HG02884 (cell line): ENCODE measurements around the gene MGMT.

Source experiments
- ATAC-seq: cut with Tn5 transposase; IDR thresholded peaks from one replicate; pipeline ENCODE4 v1.9.1; 2021; ENCODE audit warnings: mild to moderate bottlenecking, moderate library complexity; ENCODE audit not compliant: unreplicated experiment

The MGMT gene

GRCh38 chr10:129784291-129784690, 317.2 kb downstream of the MGMT start:
- ATAC-seq = no peak

- no peak for ATAC-seq
Observed at GRCh38 chr10:129784891-129785290, 317.9 kb downstream of the MGMT start.

DNA sequence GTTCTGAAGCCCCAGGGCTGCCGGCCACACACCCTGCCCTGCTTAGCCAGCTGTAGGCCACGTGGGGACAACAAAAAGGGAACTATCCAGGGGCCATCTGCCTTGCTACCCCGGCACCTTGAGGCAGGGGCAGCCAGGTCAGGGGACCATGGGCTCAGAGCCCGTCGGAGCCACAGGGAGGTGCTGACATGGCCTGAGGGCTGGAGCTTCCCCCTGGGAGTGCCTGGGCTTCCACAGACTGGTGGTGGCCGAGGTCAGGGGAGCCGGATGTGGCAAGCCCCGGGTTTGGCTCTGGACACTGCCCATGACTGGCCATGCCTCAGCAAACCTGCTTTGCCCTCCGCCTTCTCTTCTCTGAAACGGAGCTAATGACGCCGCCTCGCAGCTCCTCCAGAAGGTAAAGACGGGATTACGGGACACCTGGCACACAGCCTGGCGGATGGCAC, 318.5 kb downstream of the MGMT start:
- ATAC-seq = no peak

GRCh38 chr10:129786216-129786615, 319.2 kb downstream of the MGMT start:
- ATAC-seq = no peak

- ATAC-seq = no peak
Observed at GRCh38 chr10:129787557-129787956, 320.5 kb downstream of the MGMT start.

GRCh38 chr10:129788215-129788614, 321.2 kb downstream of the MGMT start:
- no peak for ATAC-seq

DNA sequence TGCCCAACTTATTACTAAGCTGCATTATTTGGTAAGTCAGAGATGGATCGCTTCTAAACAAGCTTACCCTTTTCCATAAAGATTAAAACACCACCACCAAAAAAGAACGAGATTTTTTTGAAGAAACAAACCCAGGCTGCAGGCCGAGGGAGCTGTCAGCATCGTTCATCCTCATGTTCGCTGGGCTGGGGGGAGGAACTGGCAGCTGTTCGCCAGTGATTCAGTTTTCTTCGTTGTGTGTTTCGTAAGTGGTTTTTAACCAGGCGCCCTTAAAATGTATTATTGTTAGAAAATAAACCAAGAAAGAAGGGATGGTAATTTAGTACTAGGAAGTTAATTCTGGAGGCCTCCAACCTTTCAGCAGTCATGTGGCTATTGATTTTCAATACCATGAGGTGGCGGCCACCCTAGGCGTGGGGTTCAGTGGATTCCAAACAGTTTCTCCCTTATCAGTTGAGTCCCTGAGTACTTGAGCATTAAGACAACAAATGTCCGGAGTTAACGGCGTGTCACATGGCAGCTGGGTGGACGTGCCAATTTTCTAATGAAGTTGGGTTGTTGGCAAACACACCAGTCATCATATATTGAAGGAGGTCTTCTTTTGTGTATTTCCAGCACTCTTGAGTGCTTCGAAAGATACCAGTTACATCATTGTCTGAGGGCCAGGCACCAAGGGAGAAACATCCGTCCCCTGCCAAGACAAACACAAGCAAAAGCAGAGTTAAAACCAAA, 323.8 kb downstream of the MGMT start:
- no peak for ATAC-seq

DNA sequence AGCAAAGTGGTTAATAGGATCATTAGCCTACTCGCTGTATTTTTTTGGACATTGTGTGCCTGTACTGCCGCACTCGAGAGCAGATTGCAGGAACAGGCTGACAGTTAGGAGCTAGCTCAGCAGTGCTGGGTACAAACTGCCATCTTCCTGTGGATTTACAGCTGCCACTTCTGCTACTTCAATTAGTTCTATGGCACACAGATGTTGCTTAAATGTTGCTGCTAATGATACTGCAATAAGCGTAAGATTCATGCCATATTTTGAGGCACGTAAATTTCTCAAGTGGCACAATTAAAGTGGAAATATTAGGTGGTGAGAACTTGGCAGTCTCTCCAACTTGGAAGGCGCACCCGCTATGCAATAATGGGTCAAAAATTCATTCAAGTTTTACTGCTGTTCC, 325.1 kb downstream of the MGMT start:
- ATAC-seq = no peak

- no peak for ATAC-seq
Observed at GRCh38 chr10:129792864-129793263, 325.8 kb downstream of the MGMT start.

- ATAC-seq = no peak
Observed at GRCh38 chr10:129793479-129793878, 326.4 kb downstream of the MGMT start.

DNA sequence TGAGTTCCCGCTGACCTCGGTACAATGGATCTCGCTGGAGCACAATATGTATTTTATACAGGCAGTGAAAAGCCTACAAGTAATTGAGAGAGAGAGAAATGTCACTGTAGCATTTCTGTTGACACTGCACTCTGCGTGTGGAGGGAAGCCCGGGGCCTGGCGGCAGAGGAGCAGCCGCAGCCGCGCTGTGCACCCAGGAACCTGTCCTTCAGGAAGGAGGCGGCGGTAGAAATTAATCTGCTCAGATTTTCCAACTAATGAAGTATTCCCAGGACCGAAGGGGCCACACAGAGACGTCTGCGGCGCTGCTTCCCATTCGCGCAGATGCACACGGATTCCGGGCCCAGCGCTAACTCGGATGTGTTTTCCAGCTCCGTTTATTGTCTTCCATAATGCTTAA, 327.0 kb downstream of the MGMT start:
- no peak for ATAC-seq

DNA sequence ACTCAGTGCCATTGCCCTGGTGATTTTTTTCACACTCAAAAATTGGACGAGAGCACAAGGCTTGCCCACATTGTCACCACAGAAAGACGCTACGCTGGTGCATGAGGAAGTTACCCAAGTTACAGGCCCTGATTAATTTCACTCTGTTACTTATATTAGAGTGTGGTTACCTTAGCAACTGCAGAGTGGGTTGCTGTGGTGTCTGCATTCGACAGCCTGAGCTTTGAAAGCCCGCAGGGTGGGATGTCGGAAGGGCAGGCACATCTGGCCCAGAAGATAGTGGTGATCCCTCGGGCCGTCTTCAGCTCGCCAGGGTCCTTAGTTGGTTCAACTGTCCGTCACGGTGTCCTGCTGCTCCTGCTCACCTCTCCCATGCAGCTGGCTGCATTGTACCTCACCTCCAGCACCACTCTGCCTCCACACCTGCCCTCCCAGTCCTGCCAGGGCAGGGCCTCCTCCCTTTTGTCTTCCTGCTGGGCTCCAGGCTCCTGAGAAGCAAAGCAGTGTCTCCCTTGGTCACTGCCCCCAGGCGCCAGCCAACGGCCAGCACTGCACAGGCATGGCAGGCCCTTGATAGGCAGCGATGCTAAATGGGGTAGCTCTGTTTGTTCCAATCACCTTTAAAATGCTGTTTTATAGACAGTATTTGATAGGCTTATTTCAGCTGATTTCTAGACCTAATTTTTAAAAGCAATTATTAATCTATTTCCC, 329.8 kb downstream of the MGMT start:
- ATAC-seq = no peak

GRCh38 chr10:129799942-129800341, 332.9 kb downstream of the MGMT start:
- no peak for ATAC-seq

DNA sequence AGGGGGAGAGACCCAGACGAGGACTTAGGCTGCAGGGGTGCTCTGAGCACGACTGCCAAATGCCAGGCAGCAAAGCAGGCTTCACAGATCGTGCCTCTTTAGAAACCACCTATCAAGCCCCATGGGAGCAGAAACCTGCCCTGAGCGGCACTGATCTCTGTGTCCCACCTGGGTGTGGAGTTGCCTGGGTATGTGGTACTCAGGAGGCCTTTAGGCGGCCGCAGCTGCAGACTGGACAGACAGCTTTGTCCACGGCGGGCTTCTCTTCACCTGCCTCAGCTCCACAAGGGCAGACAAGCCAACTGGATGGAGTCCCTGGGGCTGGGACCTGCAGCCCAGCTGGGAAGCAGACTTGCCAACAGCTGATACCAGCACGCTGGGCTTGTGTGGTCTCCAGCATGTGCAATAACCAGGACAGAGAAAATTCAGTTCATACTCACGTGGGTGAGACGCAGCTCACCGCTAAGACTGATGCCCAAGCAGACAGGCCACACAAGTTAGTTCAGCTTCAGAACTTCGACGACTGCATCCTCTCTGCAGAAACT, 333.8 kb downstream of the MGMT start:
- ATAC-seq = no peak

GRCh38 chr10:129807211-129807610, 340.2 kb downstream of the MGMT start:
- ATAC-seq = no peak

DNA sequence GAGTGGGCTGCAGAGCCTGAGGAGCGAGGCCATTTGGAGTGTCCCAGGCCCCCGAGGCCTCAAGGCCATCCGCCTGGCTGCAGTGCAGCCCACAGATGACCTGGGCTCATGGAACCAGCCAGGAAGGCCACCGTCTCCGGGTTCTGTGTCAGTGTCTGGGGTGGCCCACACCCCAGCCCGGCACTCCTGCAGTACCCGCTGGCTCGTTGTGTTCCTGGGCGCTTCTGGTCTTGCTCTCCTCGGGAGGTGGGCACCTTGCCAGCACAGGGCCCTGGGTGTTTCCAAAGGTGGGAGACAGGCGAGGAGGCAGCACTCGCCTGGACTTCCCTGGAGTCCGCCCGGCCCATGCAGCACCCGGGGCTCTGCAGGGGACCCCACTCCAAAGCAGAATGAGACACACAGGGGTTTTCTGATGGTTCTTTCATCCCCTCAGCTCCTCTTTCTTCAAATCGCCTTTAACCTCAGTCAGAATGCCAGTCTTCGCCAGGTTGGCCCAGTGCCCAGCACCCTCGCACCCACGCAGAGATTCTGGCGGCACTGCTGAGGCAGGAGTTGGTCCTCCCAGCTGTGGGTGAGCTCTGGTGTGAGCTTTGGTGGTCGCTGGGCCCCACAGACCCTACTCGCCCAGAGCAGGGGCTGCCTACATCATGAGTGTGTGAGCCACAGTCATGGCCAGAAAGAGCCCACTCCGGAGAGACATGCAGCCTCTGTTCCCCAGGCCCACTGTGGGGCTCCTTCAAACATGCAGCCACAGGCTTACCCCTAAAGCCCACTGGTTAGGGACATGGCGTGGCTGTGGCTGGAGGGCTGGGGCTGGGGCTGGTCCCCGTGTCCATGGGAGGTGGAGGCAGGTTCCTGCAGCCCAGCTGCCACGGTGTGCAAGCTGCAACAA, 341.3 kb downstream of the MGMT start:
- no peak for ATAC-seq

GRCh38 chr10:129809431-129809830, 342.4 kb downstream of the MGMT start:
- ATAC-seq = no peak

- ATAC-seq = no peak
Observed at GRCh38 chr10:129809841-129810240, 342.8 kb downstream of the MGMT start.

DNA sequence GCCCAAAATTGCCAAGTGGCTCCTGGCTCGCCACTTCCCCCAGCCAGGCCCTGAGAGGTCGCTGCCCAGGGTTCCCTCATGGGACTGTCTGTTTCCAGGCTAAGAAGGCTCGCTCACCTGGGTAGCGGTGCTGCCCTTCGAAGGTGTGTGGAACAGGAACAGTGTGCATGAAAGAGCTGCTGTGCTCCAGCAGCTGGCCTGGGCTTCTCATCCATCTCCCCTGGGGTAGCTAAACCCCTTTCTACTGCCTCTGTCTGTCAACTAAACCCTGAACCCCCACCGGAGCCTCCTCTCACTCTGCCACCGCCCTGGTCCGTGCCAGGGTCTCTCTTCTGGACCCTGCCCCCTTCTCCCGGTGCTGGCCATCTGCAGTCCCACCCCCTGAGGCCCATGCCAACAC, 344.2 kb downstream of the MGMT start:
- no peak for ATAC-seq

GRCh38 chr10:129812398-129812797, 345.4 kb downstream of the MGMT start:
- ATAC-seq = no peak
